ENCODE results near the gene IGF2R. TPM values are rescaled to one million over a fixed set of nuclear protein-coding genes. Genes with fewer than 3 reads are reported as not detected.

Gene IGF2R
- total and polyA plus RNA-seq, 2 experiments from 2014 or later, result 8.1 to 30.9 TPM

- Histone ChIP-seq H3K27ac (no peak overlapping the region), H3K79me2 (ENCODE audit: insufficient read depth) (no peaks in the 10 kb centered on the region)
Observed at GRCh38 chr6:160063771-160064413, 95.0 kb downstream of the IGF2R start.

GRCh38 chr6:160065200-160065599 is 96.3 kb downstream of the IGF2R start:
- H3K27me3 ChIP-seq (replicated peaks; ENCODE audit: insufficient read depth), result no peaks in the 10 kb centered on the region
- H3K27ac ChIP-seq, result no peak overlapping the region
- H3K4me2 ChIP-seq (ENCODE audit: unreplicated experiment), result no peak overlapping the region
- no peaks in the 10 kb centered on the region for H3K4me1 ChIP-seq (ENCODE audit: insufficient read depth)
- H3K9me2 ChIP-seq (ENCODE audit: insufficient read depth), result no peaks in the 10 kb centered on the region
- H3K9ac ChIP-seq, result no peak overlapping the region
- no peak overlapping the region for H3K4me3 ChIP-seq
- DNase-seq, result no peak
- in situ Hi-C loops (cut with MboI), result no loop called here
- H3F3A ChIP-seq (ENCODE audit: insufficient read depth), result no peaks in the 10 kb centered on the region
- no peaks in the 10 kb centered on the region for H4K20me1 ChIP-seq (ENCODE audit: insufficient read depth)
- peaks cover 8% of the 10 kb centered on the region; the same call in 1 of the 2 replicates for H3K36me3 ChIP-seq (ENCODE audit: low read depth)
- 93 to 94% methylated on average over 9 of the region's 9 CpGs for WGBS, 2 experiments (ENCODE audit: low coverage in 1 of 2, low lambda C conversion rate in 2 of 2, missing lambda C conversion rate in 2 of 2)
- no peak overlapping the region for H2AFZ ChIP-seq
- no peak for TF ChIP-seq EZH2phosphoT487 (IDR thresholded peaks at IDR 0.05; ENCODE audit: insufficient read depth, low read depth)
- TF ChIP-seq EZH2 (IDR thresholded peaks at IDR 0.05; ENCODE audit: insufficient read depth, poor library complexity, severe bottlenecking), result no peak
- no peaks in the 10 kb centered on the region for H3K9me3 ChIP-seq (ENCODE audit: low read depth)
- no peaks in the 10 kb centered on the region for H3K79me2 ChIP-seq (ENCODE audit: insufficient read depth)

More at GRCh38 chr6:160063771-160064413, 95.0 kb downstream of the IGF2R start:
- Histone ChIP-seq H3K27me3 (replicated peaks; ENCODE audit: insufficient read depth) (no peaks in the 10 kb centered on the region), H3F3A (ENCODE audit: insufficient read depth) (no peaks in the 10 kb centered on the region), H3K9ac (no peak overlapping the region), H3K9me3 (ENCODE audit: low read depth) (no peaks in the 10 kb centered on the region), H3K36me3 (ENCODE audit: low read depth) (peaks cover 8% of the 10 kb centered on the region; the same call in 1 of the 2 replicates), H4K20me1 (ENCODE audit: insufficient read depth) (no peaks in the 10 kb centered on the region), H3K4me1 (ENCODE audit: insufficient read depth) (no peaks in the 10 kb centered on the region), H3K9me2 (ENCODE audit: insufficient read depth) (no peaks in the 10 kb centered on the region), H2AFZ (no peak overlapping the region), H3K4me2 (ENCODE audit: unreplicated experiment) (no peak overlapping the region), H3K4me3 (no peak overlapping the region)
- TF ChIP-seq EZH2phosphoT487 (IDR thresholded peaks at IDR 0.05; ENCODE audit: insufficient read depth, low read depth) (no peak), EZH2 (IDR thresholded peaks at IDR 0.05; ENCODE audit: insufficient read depth, poor library complexity, severe bottlenecking) (no peak)
- DNase-seq, result no peak
- WGBS, 2 experiments (ENCODE audit: low coverage in 1 of 2, low lambda C conversion rate in 2 of 2, missing lambda C conversion rate in 2 of 2), result 85 to 86% methylated on average over 8 of the region's 8 CpGs
- in situ Hi-C loops (cut with MboI), result no loop called here

- no peak for DNase-seq
- no peaks in the 10 kb centered on the region; the same call in 1 of the 2 replicates for H3K36me3 ChIP-seq (ENCODE audit: low read depth)
Observed at GRCh38 chr6:160067564-160067963, 98.7 kb downstream of the IGF2R start.

GRCh38 chr6:160068346-160068745 is 99.5 kb downstream of the IGF2R start:
- Histone ChIP-seq H3K9me3 (ENCODE audit: low read depth) (no peaks in the 10 kb centered on the region), H3K4me3 (no peak overlapping the region), H3K9me2 (ENCODE audit: insufficient read depth) (no peaks in the 10 kb centered on the region), H2AFZ (no peak overlapping the region), H3K36me3 (ENCODE audit: low read depth) (no peaks in the 10 kb centered on the region; the same call in 1 of the 2 replicates), H3K79me2 (ENCODE audit: insufficient read depth) (no peaks in the 10 kb centered on the region), H3F3A (ENCODE audit: insufficient read depth) (no peaks in the 10 kb centered on the region), H3K4me2 (ENCODE audit: unreplicated experiment) (no peak overlapping the region), H3K4me1 (ENCODE audit: insufficient read depth) (no peaks in the 10 kb centered on the region), H4K20me1 (ENCODE audit: insufficient read depth) (no peaks in the 10 kb centered on the region), H3K9ac (no peak overlapping the region), H3K27me3 (replicated peaks; ENCODE audit: insufficient read depth) (no peaks in the 10 kb centered on the region), H3K27ac (no peak overlapping the region)
- 75 to 89% methylated on average over 6 to 7 of the region's 7 CpGs for WGBS, 2 experiments (ENCODE audit: low coverage in 1 of 2, low lambda C conversion rate in 2 of 2, missing lambda C conversion rate in 2 of 2)
- TF ChIP-seq EZH2 (IDR thresholded peaks at IDR 0.05; ENCODE audit: insufficient read depth, poor library complexity, severe bottlenecking) (no peak), EZH2phosphoT487 (IDR thresholded peaks at IDR 0.05; ENCODE audit: insufficient read depth, low read depth) (no peak)
- DNase-seq, result no peak
- in situ Hi-C loops (cut with MboI), result no loop called here

More at GRCh38 chr6:160067564-160067963, 98.7 kb downstream of the IGF2R start:
- H3K27me3 ChIP-seq (replicated peaks; ENCODE audit: insufficient read depth), result no peaks in the 10 kb centered on the region
- H3F3A ChIP-seq (ENCODE audit: insufficient read depth), result no peaks in the 10 kb centered on the region
- no peaks in the 10 kb centered on the region for H4K20me1 ChIP-seq (ENCODE audit: insufficient read depth)
- no peaks in the 10 kb centered on the region for H3K79me2 ChIP-seq (ENCODE audit: insufficient read depth)
- no peak overlapping the region for H3K9ac ChIP-seq
- no peaks in the 10 kb centered on the region for H3K9me3 ChIP-seq (ENCODE audit: low read depth)
- H3K4me2 ChIP-seq (ENCODE audit: unreplicated experiment), result no peak overlapping the region
- in situ Hi-C loops (cut with MboI), result no loop called here
- H3K4me1 ChIP-seq (ENCODE audit: insufficient read depth), result no peaks in the 10 kb centered on the region
- H3K9me2 ChIP-seq (ENCODE audit: insufficient read depth), result no peaks in the 10 kb centered on the region
- no peak for TF ChIP-seq EZH2 (IDR thresholded peaks at IDR 0.05; ENCODE audit: insufficient read depth, poor library complexity, severe bottlenecking)
- no peak for TF ChIP-seq EZH2phosphoT487 (IDR thresholded peaks at IDR 0.05; ENCODE audit: insufficient read depth, low read depth)
- no peak overlapping the region for H3K4me3 ChIP-seq
- H3K27ac ChIP-seq, result no peak overlapping the region
- H2AFZ ChIP-seq, result no peak overlapping the region
- 97 to 98% methylated on average over 10 of the region's 10 CpGs for WGBS, 2 experiments (ENCODE audit: low coverage in 1 of 2, low lambda C conversion rate in 2 of 2, missing lambda C conversion rate in 2 of 2)
